HG02938 (cell line): ENCODE measurements around the gene SORCS2.

ENCODE experiments used
- ATAC-seq: cut with Tn5 transposase; IDR thresholded peaks from one replicate; pipeline ENCODE4 v1.9.1; 2021; ENCODE audit warnings: mild to moderate bottlenecking, moderate library complexity; ENCODE audit not compliant: unreplicated experiment

The SORCS2 gene

GRCh38 chr4:7183780-7184460 lies 8.4 kb upstream of the SORCS2 start:
- no peak for ATAC-seq

GRCh38 chr4:7185487-7186030 lies 6.8 kb upstream of the SORCS2 start:
- ATAC-seq, result no peak

GRCh38 chr4:7186031-7186430 lies 6.3 kb upstream of the SORCS2 start:
- ATAC-seq, result no peak

DNA sequence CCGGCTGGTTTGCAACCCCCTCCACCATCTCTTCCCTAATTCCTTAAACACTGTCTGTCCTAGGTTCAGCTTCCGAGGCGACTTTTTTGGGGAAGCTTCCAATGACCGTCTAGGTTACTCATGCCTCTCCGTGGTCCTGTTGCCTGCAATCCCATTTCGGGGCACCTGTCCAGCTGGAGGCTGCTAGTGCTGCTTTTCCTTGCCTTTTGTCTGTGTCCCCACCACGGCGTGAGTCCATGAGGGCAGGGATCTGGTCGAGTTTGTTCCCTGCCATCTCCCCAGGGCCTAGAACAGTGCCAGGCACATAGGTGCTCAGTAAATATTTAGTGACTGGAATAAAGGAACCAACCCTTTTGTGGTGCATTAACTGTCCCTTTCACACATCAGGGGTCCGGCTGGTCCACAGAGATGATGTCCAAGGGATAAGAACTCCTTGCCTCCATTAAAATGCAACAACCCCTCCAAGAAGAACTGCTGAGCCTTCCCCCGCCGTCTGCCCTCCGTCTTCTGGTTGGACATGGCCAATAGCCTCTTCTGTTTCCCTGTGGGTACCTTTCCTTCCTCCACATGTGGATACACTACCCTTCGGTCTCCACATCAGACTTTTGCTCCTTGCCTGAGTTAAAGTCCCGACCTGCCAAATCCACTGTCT lies 5.7 kb upstream of the SORCS2 start:
- ATAC-seq, result no peak

DNA sequence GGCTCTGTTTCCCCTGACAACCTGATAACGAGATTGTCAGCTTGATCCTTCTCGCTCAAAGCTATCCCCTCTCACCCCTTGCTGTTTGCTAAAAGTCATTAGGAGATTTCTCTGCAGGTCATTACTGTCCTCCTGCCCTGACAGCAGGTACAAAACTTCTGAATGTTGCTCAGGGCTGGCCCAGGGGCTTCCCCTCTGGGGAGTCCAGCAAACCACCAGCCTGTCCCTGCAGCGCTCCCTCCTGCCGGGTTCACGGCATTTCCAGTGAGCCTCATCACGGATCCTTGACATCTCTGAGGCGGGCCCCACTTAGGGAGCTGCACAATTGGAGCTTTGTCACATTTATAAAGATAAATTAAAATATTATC lies 5.2 kb upstream of the SORCS2 start:
- no peak for ATAC-seq

- no peak for ATAC-seq
Observed at GRCh38 chr4:7187691-7188090, 4.6 kb upstream of the SORCS2 start.

- no peak for ATAC-seq
Observed at GRCh38 chr4:7189066-7189465, 3.3 kb upstream of the SORCS2 start.

- no peak for ATAC-seq
Observed at GRCh38 chr4:7189475-7190277, 2.7 kb upstream of the SORCS2 start.

DNA sequence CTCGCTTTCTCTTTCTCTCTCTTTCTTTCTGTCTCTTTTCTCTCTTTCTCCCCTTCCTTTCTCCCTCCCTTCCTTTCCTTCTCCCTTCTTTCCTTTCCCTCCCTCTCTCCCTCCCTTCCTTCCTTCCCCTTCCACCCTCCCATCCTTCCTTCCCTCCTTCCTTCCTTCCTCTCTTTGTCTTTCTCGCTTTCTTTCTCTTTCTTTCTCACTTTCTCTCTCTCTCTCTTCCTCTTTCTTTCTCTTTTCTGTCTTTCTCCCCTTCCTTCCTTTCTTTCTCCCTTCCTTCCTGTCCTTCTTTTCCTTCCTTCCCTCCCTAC lies 2.1 kb upstream of the SORCS2 start:
- no peak for ATAC-seq

GRCh38 chr4:7190691-7191545 lies 1.4 kb upstream of the SORCS2 start:
- ATAC-seq, result no peak

DNA sequence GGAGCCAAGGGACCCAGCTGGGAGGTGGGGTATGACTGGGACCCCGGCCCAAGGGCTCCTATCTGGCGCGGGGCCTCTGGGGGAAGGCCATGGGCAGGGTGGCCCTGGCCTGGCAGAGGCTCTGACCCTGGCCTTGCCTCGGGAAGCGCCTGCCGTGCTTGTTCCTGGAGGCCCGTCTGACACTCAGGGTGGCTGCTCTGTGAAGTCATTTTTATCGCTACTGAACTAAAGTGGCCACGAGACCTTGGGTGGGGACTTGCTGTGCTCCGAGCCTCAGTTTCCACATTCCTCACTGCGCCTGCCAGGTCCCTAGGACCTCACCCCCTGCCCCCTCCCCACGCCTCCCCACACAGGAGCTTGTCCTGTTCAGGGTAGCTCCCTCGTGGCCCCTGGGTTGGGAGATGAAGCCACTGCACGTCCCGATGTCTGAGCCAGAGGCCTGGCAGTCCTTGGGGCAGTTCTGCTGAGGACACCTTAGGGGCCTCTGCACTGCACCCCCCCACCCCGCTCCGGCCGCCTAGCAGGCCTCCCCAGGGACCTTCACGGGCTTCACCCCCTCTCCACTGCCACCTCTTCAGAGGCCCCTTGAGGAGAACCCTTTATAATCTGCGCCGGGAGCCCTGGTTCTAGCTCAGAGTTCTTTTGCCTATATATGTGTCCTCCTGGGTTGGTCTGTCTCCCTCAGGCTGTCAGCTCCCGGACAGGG lies 639 bp upstream of the SORCS2 start:
- ATAC-seq, result no peak

- no peak for ATAC-seq
Observed at GRCh38 chr4:7193030-7193958, 956 bp downstream of the SORCS2 start.

DNA sequence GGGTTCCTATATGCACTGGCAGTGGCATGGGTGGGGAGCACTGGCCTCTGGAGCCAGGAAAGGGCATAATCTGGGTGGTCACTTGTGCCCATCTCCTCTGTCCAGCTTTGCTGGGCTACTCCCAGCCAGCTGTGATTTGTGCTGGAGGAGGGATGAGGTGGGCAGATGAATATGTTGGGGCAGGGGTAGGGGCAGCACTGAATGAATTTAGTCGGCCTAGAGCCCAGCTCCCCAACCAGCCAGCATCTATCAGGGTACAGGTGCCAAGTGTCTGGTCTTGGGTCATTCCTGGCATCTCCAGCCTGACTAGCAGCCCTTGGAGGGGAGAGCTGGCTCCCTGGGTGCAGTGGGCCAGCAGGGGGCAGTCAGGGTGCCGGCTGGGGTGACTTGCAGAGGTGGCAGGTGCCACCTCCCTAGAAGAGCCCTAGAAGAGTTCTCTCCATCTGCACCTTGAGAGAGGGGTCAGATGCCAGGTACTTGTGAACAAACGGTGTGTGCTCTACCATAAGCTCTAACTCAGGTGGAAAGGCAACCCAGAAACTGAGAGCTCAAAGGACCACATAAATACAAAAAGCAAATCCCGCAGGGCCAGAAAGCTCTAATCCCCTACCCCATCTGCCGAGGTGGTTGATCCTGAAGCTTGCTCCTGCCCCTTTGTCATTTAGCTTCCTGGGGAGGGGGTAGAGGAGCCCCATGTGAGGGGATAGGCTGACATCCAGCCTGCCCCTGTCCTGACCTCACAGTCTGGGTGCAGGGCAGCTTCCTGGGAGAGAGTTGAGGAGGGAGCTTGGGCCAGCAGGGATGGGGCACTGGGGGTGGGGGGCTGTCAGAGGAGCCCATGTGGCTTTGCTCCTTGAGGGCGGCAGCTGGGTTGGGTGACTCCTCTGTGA lies 2.2 kb downstream of the SORCS2 start:
- no peak for ATAC-seq

DNA sequence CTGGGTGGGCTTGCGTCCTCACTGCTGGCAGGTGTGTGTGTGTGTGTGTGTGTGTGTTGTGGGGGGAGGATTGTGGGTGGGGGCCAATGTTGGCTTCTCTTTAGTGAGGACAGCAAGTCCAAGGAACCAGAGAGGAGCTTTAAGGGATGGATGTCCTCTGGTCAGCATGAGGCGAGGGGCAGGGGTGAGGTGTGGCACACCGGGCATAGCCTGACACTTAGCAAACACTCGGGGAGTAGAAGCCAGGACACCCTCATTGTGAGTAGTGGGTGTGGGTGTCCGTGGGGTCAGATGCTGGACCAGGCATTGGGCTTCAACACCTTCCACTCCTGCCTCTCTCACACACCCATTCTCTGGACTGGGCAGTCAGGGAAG lies 2.8 kb downstream of the SORCS2 start:
- no peak for ATAC-seq

DNA sequence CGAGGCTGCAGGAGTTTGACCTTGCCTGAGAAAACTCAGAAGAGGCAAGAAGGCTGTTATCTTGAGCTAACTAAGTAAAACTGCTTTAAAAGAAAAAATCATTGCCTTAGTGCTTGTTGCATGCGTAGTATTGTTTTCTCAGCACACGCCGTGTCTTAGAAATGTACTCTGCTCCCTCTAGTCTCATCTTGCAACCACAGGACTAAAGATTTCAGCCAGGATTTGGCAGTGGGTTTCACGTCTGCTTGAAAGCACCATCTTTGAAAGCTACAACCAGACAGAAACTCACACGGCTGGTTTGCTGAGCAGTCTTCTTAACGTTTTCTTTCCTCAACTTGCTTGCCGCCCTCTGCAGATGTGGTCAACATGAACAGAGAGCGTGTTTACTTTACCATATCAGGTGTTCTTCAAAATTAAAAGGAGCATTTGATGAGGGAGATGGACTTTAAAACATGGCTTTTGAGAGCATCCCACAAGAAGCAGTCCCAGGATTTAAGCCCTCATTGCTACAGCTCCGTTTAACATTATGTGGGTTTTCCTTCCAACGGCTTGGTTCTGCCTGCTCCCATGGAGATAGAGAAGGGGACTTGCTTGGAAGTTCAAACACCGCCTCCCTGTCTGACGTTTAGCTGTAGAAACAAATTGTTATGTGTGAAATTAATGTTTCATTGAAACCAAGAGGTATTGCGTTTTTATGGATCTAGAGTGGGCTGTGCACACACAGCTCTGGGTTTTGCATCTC lies 3.4 kb downstream of the SORCS2 start:
- ATAC-seq, result no peak

- ATAC-seq, result no peak
Observed at GRCh38 chr4:7196288-7196651, 3.9 kb downstream of the SORCS2 start.

GRCh38 chr4:7196736-7197135 lies 4.4 kb downstream of the SORCS2 start:
- ATAC-seq, result no peak

DNA sequence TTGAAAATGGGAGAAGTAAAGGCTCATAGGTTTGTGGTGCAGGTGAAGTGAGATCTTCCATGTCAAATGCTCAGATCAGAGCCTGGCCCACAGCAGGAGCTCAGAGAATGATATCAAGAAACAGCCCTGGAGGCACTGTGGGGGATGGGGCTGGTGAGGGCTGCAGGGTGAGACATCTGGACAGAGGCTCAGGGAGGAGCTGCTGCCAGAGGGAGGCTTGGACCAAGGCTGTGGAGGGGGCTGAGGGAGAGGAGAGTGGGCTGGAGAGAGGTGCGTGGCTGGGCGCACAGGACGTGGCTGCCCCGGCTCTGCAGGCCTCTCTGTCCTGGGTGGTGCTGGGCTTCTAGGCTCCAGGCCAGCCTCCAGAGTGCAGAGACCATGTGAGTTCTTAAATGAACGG lies 5.6 kb downstream of the SORCS2 start:
- ATAC-seq, result no peak
